Medulla oblongata (tissue), 1 donor: ENCODE results near the gene GTF3C1.

Experiments
- DNase-seq: peaks from one replicate; pipeline ENCODE4 v3.0.0-alpha.2; 2015; ENCODE audit errors: extremely low spot score

Gene GTF3C1

GRCh38 chr16:27517664-27518063 is 32.0 kb downstream of the GTF3C1 start:
- no peak for DNase-seq

GRCh38 chr16:27516365-27516764 is 33.3 kb downstream of the GTF3C1 start:
- DNase-seq = no peak

DNA sequence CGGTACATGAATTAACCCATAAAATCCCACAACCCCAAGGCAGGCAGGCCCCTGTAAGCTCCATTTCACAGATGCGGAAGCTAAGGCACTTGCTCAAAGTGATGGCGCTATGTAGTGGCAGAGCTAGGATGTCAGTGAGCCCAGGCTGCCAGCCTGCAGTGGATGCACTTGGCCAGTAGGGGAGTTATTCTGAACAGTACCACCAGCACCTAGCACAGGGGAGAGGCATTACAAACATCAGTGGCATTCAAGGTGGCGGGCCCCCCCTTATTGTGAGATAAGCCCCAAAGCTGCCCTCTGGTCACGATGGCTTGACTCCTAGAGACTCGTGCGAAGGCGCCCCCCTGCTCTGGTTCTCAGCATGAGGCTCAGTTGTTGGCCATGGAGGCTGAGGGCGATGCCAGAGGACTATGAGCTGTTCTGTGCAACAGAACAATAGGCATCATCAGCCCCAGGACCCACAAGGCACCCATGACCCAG is 33.8 kb downstream of the GTF3C1 start:
- DNase-seq = peak; percentile 32

DNA sequence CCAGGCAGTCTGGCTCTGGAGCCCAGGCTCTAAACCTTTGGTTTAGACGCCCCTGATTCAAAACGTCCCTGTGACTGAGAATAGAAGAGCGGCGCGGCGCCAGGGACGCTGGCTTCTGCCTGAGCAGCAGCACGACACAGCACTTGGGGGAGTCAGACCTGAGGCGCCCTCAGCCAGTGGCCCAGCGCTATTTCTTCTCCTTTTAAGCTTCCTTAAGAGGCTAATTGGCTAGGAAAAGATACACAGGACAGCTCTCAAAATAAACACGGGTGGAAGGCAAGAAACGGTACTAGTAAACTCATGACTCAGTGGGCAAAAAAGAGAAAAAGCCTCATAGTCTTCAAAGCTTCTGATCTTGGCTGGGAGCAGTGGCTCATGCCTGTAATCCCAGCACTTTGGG is 34.9 kb downstream of the GTF3C1 start:
- DNase-seq = peak; percentile 29

DNA sequence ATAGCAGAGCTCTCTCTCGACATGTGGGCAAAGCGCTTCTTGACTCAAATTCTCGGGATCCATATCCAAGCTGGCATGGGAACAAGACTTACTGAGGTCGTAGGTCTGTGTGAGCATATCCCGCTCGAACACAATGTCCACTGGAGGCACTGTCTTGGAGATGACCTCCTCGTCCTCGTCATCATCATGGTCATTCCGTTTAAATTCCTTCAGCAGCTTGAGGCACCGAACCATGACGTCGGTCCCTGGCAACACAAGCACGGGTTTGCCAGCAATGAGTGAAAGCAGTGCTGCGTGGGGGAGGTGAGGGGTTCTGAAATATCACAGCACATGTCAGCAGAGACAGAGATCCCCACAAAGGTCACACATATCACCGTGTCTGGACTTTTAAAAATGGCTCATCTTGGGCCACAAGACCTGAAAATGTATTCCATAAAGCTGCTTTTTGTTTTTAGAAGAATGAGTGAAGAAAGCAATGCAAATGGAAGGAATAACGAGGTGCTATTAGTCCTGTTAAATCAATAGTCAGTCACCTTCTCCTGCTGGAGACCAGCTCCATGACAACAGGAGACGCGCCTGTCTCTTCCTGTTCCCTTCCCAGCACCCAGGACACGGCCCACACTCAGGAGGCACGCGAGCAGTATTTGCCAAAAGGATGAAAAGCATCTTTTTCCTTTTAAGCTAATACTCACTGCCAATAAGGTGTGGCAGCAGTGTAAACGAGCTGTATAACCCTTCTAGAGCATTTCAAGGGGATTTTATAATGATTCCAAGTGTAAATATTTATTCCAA is 37.9 kb downstream of the GTF3C1 start:
- peak; percentile 24 for DNase-seq

DNA sequence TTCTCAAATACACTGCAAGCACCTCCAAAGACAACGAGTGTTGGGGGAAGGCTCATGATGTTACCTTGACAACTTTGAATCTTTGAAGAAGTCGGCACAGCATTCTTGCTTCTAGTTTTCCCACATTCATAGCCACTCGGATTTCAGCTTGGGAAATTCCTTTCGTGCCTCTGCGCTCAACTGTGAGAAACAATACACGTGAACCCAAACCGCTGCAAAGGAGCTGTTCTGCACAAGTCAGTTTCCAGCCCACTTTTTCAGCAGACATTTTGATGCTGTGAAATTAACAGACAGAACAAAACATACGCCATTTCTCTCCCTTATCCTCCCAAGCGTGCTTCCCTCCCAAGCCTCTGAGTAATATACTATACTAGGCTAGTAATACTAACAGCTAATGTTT is 41.2 kb downstream of the GTF3C1 start:
- DNase-seq = no peak

DNA sequence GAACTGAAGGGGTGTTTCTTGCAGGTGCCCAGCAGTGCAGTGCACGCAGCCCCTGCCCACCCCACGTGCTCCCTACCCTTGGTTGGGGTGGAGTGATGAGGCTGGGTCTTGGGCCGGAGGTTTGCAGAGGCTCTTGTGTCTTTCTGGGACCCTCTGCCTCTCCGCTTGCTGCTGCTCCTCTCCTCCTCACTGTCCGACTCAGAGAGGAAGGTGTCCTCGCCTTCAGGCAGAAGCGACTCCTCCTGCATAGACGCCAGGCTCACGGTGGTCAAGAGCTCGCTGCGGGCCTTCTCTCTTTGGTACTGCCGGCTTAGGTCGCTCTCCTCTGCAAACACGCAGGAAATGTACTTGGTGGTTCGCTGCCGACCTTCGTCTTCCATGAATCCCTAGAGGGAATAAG is 42.9 kb downstream of the GTF3C1 start:
- DNase-seq = no peak

GRCh38 chr16:27505297-27506236 is 44.1 kb downstream of the GTF3C1 start:
- DNase-seq = no peak

GRCh38 chr16:27503662-27504061 is 46.1 kb downstream of the GTF3C1 start:
- no peak for DNase-seq

DNA sequence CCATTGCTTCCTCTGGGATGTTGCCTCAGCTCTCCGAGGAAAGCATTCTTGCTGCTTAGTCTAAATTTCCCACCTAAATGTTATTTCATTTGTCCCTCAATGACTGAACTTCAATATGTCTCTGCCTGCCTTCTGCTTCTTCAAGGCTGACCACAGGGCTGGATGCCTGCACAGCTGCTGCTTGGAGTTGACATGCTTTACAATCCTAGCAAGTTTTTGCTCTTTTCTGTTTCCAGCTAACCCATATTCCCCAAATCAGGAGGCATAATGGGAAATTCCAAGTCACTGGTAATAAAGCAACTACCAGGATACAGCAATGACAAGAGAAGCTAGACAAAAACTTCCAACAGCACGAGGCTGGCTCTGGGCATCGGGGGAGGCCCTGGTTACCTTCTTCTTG is 48.9 kb downstream of the GTF3C1 start:
- DNase-seq = no peak

DNA sequence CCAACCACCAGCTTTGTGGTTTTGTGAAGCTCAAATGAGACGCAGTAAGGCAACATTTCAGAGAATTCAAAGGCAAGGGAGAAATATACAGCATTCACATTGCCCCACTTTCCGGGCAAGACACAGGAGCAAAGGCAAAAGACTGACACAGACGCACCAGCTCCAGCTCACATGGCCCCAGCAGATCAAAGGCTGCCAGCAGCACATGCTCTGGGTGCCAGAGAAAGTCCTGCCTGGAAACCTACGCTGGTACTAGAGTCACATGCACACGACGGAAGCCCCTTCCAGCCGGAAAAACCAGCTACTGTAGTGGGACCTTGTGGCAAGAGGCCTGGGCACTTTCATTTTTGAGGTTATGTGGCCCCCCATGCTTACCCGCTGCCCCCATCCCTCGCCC is 50.1 kb downstream of the GTF3C1 start:
- peak; percentile 66 for DNase-seq

- no peak for DNase-seq
Measured at GRCh38 chr16:27498916-27499658, 50.6 kb downstream of the GTF3C1 start.

DNA sequence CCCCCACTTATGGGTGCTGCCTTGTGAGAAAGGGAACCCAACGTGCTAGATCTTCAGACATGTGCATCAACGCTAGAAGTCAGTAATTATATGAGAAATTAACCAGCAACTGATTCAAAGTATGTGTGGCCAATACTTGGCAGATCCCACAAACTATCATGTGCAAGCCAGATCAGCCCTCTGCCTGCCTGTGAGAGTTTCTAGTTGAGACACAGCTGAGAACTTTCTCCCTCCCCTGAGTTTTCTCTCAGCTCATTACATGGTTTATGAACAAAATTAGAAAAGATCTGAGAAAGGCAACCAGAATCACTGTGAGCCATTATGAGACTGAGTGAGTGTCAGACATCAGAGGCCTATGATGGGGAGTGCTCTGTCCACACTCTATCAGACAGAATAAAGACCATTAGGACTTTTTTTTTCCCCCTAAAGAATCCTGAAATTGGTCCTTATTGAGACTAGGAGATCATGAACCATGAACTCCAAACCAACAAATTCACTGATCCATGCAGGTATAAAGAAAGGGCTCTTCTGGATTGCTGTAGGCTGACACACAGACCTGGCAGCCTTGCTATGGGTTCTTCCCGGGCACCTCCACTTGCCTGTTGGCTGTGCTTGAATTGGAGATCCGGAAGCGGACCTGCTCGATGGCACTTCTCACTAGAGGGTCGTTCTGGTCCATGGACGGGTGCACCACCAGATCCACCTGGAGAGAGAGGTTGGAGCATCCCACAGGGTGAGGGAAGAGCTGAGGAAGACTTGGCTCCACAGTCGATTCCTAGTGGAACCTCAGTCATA is 51.5 kb downstream of the GTF3C1 start:
- no peak for DNase-seq

DNA sequence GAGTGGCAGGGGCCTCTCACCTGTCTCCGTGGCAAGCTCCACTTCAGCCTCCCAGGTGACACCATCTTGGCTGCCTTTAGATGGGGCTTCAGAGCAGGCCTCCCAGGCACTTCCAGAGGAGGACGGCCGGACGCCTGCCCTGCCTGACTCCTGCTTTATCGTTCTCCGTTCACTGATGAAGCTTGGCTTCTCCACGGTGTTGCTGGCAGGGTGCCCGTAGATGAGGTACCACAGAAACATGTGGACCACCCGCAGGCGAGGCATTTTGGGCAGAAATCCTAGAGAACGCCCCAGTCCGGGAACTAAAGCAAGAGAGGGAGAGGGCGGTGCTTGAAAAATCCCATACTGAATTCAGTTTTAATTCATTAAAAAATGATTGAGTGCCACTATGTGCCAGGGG is 54.5 kb downstream of the GTF3C1 start:
- no peak for DNase-seq

GRCh38 chr16:27492588-27492979 is 57.1 kb downstream of the GTF3C1 start:
- DNase-seq = no peak

DNA sequence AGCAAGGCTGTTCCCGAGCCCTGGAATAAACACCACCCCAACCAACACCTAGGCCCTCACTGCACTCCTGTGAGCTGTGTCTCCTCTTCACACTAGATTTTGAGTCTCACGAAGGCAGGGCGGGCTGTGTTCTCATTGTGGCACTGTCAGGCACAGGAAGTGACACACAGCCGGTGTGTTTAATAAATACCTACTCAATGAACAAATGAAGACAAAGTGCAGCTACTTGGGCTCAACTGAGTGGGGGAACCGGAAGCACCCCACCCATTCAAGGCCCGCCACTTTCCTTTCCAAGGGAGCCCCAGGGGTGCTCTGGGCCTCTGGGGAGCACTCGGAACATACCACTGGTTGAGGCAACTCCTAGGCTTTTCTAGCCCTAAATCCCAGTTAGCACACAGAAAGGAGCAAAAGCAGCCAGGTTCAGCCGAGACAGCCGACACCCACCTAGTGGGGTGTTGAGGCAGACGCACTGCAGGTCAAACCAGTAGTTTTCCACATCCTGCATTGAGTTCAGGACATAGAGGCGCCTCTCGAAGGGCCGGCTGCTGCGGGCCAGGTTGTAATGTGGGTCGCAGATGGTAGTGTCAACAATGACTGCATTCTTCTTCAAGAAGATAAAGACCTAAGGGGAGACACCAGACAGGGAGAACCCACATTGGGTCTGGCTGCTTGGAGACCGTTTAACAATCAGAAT is 57.7 kb downstream of the GTF3C1 start:
- DNase-seq = no peak

DNA sequence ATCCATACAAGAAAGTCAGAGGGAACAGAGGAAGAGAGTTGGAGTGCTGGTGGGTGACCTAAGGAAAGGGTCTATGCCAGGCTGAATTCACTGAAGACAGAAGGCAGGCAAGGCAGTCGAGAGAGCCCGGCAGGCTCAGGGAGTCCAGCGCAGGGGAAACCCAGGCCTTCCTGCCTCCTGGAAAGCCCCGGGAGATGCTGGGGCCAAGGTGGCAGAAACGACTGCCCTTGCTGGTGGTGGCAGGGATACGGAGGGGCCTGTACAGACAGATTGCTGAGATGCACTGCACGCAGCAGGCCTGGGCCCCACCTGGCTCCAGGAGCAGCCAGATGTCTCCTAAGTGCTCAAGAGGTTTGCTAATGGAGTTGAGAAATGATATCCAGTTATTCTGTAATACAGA is 59.8 kb downstream of the GTF3C1 start:
- DNase-seq = no peak

GRCh38 chr16:27489421-27489820 is 60.3 kb downstream of the GTF3C1 start:
- no peak for DNase-seq

DNA sequence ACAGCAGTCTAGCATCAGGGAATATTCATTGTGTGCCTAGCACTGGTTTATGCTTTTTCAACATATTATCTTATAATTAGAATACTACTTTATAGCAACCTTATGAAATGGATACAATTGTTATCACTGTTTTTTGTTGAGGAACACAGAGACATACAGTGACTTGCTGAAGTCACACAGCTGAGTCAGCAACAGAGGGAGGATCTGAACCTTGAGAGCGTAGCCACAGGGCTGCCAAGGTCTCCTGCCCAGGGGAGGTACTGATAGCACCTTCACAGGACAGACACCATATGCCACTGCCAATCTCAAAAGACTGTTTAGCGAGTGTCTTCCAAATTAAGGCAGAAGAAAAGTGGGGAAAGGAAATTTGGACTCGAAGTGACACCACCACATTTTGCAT is 63.0 kb downstream of the GTF3C1 start:
- no peak for DNase-seq

DNA sequence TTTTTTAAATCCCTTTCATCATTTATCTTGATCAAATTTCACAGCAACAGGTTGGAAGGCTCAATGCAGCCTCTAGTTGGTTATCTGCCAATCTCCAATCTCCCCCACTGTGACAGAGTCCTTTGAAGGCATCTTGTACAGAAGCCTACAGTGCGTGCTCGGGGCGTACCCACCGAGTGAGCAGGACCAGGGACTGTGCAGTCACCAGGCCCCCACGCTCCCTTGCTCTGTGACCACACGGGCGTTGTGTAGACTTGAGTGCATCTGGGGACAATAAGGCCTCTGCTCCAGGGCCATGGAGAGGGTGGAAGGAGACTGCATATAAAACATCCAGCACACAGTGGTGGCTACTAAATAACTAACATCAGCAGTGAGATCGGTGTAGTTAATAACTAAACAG is 63.4 kb downstream of the GTF3C1 start:
- no peak for DNase-seq

DNA sequence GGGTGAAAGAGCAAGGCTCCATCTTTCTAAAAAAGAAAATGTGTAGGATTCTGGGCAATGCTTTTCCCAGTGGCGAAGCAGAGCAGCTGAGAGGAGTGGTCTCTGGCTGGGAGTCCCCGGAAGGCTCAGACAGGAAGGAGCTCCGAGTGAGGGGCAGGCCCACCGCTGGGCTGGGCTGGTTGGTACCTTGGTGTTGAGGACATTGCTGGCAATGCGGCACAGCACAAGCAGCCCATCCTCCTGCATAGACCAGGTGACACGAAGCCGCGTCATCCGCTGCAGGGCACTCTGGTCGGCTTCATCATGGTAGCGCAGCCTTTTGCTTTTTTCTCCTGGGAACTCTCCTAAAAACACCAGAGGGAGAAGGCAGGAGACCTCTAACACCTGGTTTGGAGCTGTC is 63.9 kb downstream of the GTF3C1 start:
- DNase-seq = no peak
